GM21723 (cell line): ENCODE results near the gene ACE.

Source experiments
- ATAC-seq: cut with Tn5 transposase; IDR thresholded peaks from one replicate; pipeline ENCODE4 v1.9.1; 2021; ENCODE audit warnings: mild to moderate bottlenecking, moderate library complexity; ENCODE audit not compliant: unreplicated experiment

The ACE gene

GRCh38 chr17:63514974-63515373 is 38.1 kb downstream of the ACE start:
- peak; percentile 61 for ATAC-seq

- ATAC-seq = no peak
These were observed 38.6 kb downstream of the ACE start for GRCh38 chr17:63515426-63515825.

GRCh38 chr17:63516910-63517824 is 40.3 kb downstream of the ACE start:
- ATAC-seq = no peak

GRCh38 chr17:63517825-63518534 is 41.1 kb downstream of the ACE start:
- ATAC-seq = no peak

GRCh38 chr17:63519116-63519881 is 42.4 kb downstream of the ACE start:
- ATAC-seq = no peak

GRCh38 chr17:63519972-63520882 is 43.4 kb downstream of the ACE start:
- ATAC-seq = no peak

GRCh38 chr17:63523253-63523855 is 46.5 kb downstream of the ACE start, which contains the start of gene KCNH6:
KCNH6 (plus strand) TSS chr17:63523358; CDS start chr17:63523414, 56 bp downstream.
- no peak for ATAC-seq

GRCh38 chr17:63524051-63524450 is 47.2 kb downstream of the ACE start:
- ATAC-seq = no peak

- no peak for ATAC-seq
These were observed 48.5 kb downstream of the ACE start for GRCh38 chr17:63525190-63525946.

GRCh38 chr17:63526861-63527260 is 50.0 kb downstream of the ACE start:
- ATAC-seq = no peak

- ATAC-seq = no peak
These were observed 51.3 kb downstream of the ACE start for GRCh38 chr17:63528183-63528582.

GRCh38 chr17:63529711-63530556 is 53.1 kb downstream of the ACE start:
- ATAC-seq = no peak

GRCh38 chr17:63530557-63531021 is 53.7 kb downstream of the ACE start:
- no peak for ATAC-seq

- ATAC-seq = no peak
These were observed 54.4 kb downstream of the ACE start for GRCh38 chr17:63531022-63531965.

GRCh38 chr17:63533433-63534077 is 56.7 kb downstream of the ACE start:
- no peak for ATAC-seq

- no peak for ATAC-seq
These were observed 57.3 kb downstream of the ACE start for GRCh38 chr17:63534078-63534570.
